Epithelial cell of esophagus (primary cell): ENCODE results near the gene PAPSS2.
A peak's percentile ranks its signal among the peaks of the same experiment; 100 is the strongest.

Source experiments
- DNase-seq: peaks from one replicate; pipeline ENCODE4 v3.0.0; 2010; ENCODE audit warnings: low read depth
- H3K4me3 ChIP-seq: 2 replicates; pipeline ENCODE4 v1.5.1; 2011; ENCODE audit warnings: mild to moderate bottlenecking, low read length, control low read depth
- CTCF ChIP-seq: IDR thresholded peaks from 2 replicates; pipeline ENCODE4 v1.5.1; 2011; ENCODE audit warnings: low read depth, mild to moderate bottlenecking, low read length, control low read depth, inconsistent platforms; ENCODE audit not compliant: insufficient read depth; ENCODE audit errors: missing control alignments

Gene PAPSS2

GRCh38 chr10:87651801-87652200 is 7.9 kb upstream of the PAPSS2 start:
- no peak overlapping the region for H3K4me3 ChIP-seq
- no peak for DNase-seq
- TF ChIP-seq CTCF, result no peak

- no peak overlapping the region for H3K4me3 ChIP-seq
- TF ChIP-seq CTCF, result no peak
- DNase-seq, result no peak
These were observed 7.4 kb upstream of the PAPSS2 start for GRCh38 chr10:87652261-87652660.

GRCh38 chr10:87654212-87654611 is 5.5 kb upstream of the PAPSS2 start:
- DNase-seq, result peak; percentile 41
- H3K4me3 ChIP-seq, result no peak overlapping the region
- no peak for TF ChIP-seq CTCF

GRCh38 chr10:87656431-87657072 is 3.1 kb upstream of the PAPSS2 start:
- H3K4me3 ChIP-seq, result no peak overlapping the region
- peak; percentile 45 for DNase-seq
- TF ChIP-seq CTCF, result peak; percentile 69

- DNase-seq, result no peak
- H3K4me3 ChIP-seq, result no peak overlapping the region
- TF ChIP-seq CTCF, result no peak
These were observed 2.3 kb upstream of the PAPSS2 start for GRCh38 chr10:87657371-87657770.

GRCh38 chr10:87658321-87658795 is 1.3 kb upstream of the PAPSS2 start:
- H3K4me3 ChIP-seq, result no peak overlapping the region
- peak; percentile 23 for DNase-seq
- TF ChIP-seq CTCF, result no peak
